Natural killer cell (primary cell): ENCODE measurements around the gene IL36RN. TPM values are rescaled to one million over a fixed set of nuclear protein-coding genes. Genes with fewer than 3 reads are reported as not detected.

Experiments used
- ATAC-seq, 3 donors: fragments of 150-1000 bp in 2 of 3; fragments of 200-7000 bp in 1 of 3; cut with Tn5 transposase; 1 replicate in 1 of 3; 2 replicates in 2 of 3; pipeline ENCODE4 v1.10.0; 2021; ENCODE audit warnings: mild to moderate bottlenecking in 2 of 3, moderate library complexity in 2 of 3
- DNase-seq, 2 donors: peaks; one replicate each; pipeline versions ENCODE4 v3.0.0 to v3.0.0-alpha.2; 2013 to 2021; ENCODE audit warnings: mixed read lengths in 1 of 2
- H3K27ac ChIP-seq: one replicate; pipeline ENCODE4 v1.5.1; 2013; ENCODE audit warnings: mild to moderate bottlenecking, low read length
- H3K27me3 ChIP-seq: one replicate; pipeline ENCODE4 v1.6.1; 2013; ENCODE audit warnings: low read length; ENCODE audit not compliant: control insufficient read depth, insufficient read depth
- H3K36me3 ChIP-seq: one replicate; pipeline ENCODE4 v1.6.1; 2013; ENCODE audit warnings: low read length; ENCODE audit not compliant: control insufficient read depth, insufficient read depth
- H3K4me1 ChIP-seq: one replicate; pipeline ENCODE4 v1.6.1; 2013; ENCODE audit warnings: low read length; ENCODE audit not compliant: control insufficient read depth, insufficient read depth
- H3K4me3 ChIP-seq: one replicate; pipeline ENCODE4 v1.5.1; 2013; ENCODE audit warnings: low read length
- H3K9me3 ChIP-seq: one replicate; pipeline ENCODE4 v1.6.1; 2013; ENCODE audit warnings: low read length; ENCODE audit not compliant: control insufficient read depth, insufficient read depth
- H3K27ac Mint-ChIP-seq, 2 donors: one replicate each; pipeline ENCODE4 v1.8.0; 2022; ENCODE audit warnings: mild to moderate bottlenecking in 2 of 2, mixed read lengths in 2 of 2, moderate library complexity in 1 of 2
- H3K27me3 Mint-ChIP-seq, 2 donors: one replicate each; pipeline ENCODE4 v1.8.0; 2022; ENCODE audit warnings: low read depth in 2 of 2, mixed read lengths in 2 of 2
- H3K36me3 Mint-ChIP-seq: one replicate; pipeline ENCODE4 v1.8.0; 2022; ENCODE audit warnings: mixed read lengths
- H3K4me1 Mint-ChIP-seq, 2 donors: one replicate each; pipeline ENCODE4 v1.8.0; 2022; ENCODE audit warnings: mixed read lengths in 2 of 2
- H3K4me3 Mint-ChIP-seq: one replicate; pipeline ENCODE4 v1.8.0; 2022; ENCODE audit warnings: mild to moderate bottlenecking, moderate library complexity, mixed read lengths
- H3K9me3 Mint-ChIP-seq, 2 donors: one replicate each; pipeline ENCODE4 v1.8.0; 2022; ENCODE audit warnings: mixed read lengths in 2 of 2
- WGBS: methylation state at CpG from one replicate; pipeline ENCODE4 v1.1.7; 2013; ENCODE audit warnings: missing lambda C conversion rate; ENCODE audit not compliant: insufficient coverage; 5-methylcytosine and 5-hydroxymethylcytosine counted together
- intact Hi-C: fragments of 100-400 bp; cut with micrococcal nuclease; formaldehyde crosslinking; loops from one replicate; pipeline ENCODE4 v1.14.2; 2022
- total RNA-seq, 4 donors: library from RNA; stranded (reverse); fragments of 120-200 nt in 1 of 4; gene quantifications; one replicate each; pipeline versions ENCODE4 v1.2.3 to v1.2.4, GENCODE V29; 2013 to 2022
- TF ChIP-seq, protein P1 (sequence below): fragments of 200-600 bp; IDR thresholded peaks from one replicate; pipeline ENCODE4 v1.8.0; 2022; ENCODE audit warnings: antibody characterized with exemption

The IL36RN gene
- total RNA-seq, 3 donors from 2014 or later (not counting 1 experiment from before 2014, with no cell fraction given): not detected

DNA sequence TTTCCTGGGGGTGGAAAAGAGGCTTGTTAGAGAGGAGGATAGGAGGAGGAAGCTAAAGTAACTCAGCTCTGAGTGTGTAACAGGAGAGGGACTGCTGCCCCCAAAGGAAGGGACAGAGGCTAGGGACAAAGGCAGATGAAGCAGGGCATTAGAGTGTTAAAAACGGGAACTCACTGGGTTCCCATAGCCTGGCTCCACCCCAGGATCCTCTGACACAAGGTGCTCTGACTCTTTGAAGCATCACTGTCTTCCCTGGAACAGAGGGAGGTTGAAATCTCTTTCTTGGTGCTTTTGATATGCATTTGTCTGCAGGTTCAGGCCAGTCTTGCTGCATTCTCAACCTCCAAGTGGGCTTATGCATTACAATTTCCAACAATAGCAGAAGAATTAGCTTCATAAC is 30.9 kb upstream of the IL36RN start:
- Mint-ChIP-seq H3K36me3 (no peaks in the 10 kb centered on the region), H3K9me3 (no peaks in the 10 kb centered on the region), H3K27ac (no peak overlapping the region), H3K4me1 (no peaks in the 10 kb centered on the region), H3K4me3 (no peak overlapping the region), H3K27me3 (peaks cover 34 to 50% of the 10 kb centered on the region in 2 donors)
- TF ChIP-seq, protein P1, sequence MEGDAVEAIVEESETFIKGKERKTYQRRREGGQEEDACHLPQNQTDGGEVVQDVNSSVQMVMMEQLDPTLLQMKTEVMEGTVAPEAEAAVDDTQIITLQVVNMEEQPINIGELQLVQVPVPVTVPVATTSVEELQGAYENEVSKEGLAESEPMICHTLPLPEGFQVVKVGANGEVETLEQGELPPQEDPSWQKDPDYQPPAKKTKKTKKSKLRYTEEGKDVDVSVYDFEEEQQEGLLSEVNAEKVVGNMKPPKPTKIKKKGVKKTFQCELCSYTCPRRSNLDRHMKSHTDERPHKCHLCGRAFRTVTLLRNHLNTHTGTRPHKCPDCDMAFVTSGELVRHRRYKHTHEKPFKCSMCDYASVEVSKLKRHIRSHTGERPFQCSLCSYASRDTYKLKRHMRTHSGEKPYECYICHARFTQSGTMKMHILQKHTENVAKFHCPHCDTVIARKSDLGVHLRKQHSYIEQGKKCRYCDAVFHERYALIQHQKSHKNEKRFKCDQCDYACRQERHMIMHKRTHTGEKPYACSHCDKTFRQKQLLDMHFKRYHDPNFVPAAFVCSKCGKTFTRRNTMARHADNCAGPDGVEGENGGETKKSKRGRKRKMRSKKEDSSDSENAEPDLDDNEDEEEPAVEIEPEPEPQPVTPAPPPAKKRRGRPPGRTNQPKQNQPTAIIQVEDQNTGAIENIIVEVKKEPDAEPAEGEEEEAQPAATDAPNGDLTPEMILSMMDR: no peak
- ATAC-seq: no peak
- no peaks in the 10 kb centered on the region for H3K27me3 ChIP-seq
- no peak overlapping the region for H3K4me3 ChIP-seq
- 17% methylated on average over 1 of the region's 1 CpG for WGBS
- no peak overlapping the region for H3K27ac ChIP-seq
- H3K36me3 ChIP-seq: no peaks in the 10 kb centered on the region
- no peaks in the 10 kb centered on the region for H3K9me3 ChIP-seq
- intact Hi-C loops: no loop called here
- no peaks in the 10 kb centered on the region for H3K4me1 ChIP-seq
- DNase-seq: no peak

- intact Hi-C loops: no loop called here
Observed at GRCh38 chr2:113032737-113033136, 26.3 kb upstream of the IL36RN start.

DNA sequence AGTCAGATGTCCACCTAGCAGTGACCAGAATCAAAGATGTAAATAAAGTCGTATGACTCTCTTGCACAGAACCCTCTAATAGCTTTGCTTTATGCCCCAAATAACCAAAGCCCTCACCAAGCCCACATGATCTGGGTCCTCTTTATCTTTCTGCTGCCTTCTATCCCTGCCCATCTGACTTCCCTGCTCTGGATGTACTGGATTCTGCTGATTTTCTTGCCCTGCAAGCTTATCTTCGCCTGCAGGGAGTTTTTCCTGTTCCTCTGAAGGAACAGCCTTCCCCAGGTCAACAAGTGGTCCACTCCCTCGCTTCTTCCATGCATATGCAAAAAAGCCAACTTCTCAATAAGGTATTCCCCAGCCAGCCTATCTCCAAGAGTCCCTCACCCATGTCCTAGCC is 25.0 kb upstream of the IL36RN start:
- ATAC-seq (no peak), DNase-seq (no peak)
- H3K4me3 Mint-ChIP-seq: no peak overlapping the region
- H3K27me3 ChIP-seq: no peaks in the 10 kb centered on the region
- no peak overlapping the region for H3K4me3 ChIP-seq
- no peak overlapping the region for H3K27ac Mint-ChIP-seq
- H3K4me1 Mint-ChIP-seq: no peaks in the 10 kb centered on the region
- H3K9me3 Mint-ChIP-seq: no peaks in the 10 kb centered on the region
- no peaks in the 10 kb centered on the region for H3K36me3 Mint-ChIP-seq
- no peak overlapping the region for H3K27ac ChIP-seq
- H3K36me3 ChIP-seq: no peaks in the 10 kb centered on the region
- H3K9me3 ChIP-seq: no peaks in the 10 kb centered on the region
- intact Hi-C loops: no loop called here
- no peaks in the 10 kb centered on the region for H3K4me1 ChIP-seq
- TF ChIP-seq, protein P1: no peak
- 75% methylated on average over 3 of the region's 3 CpGs for WGBS
- peaks cover 28 to 50% of the 10 kb centered on the region in 2 donors for H3K27me3 Mint-ChIP-seq

More at GRCh38 chr2:113032737-113033136, 26.3 kb upstream of the IL36RN start:
- H3K27me3 Mint-ChIP-seq: peaks cover 25 to 42% of the 10 kb centered on the region in 2 donors
- H3K9me3 Mint-ChIP-seq: no peaks in the 10 kb centered on the region
- Histone ChIP-seq H3K4me1 (no peaks in the 10 kb centered on the region), H3K9me3 (no peaks in the 10 kb centered on the region), H3K4me3 (no peak overlapping the region), H3K27me3 (no peaks in the 10 kb centered on the region), H3K27ac (no peak overlapping the region), H3K36me3 (no peaks in the 10 kb centered on the region)
- no peak overlapping the region for H3K4me3 Mint-ChIP-seq
- ATAC-seq: no peak
- H3K36me3 Mint-ChIP-seq: no peaks in the 10 kb centered on the region
- no peak for DNase-seq
- TF ChIP-seq, protein P1: no peak
- 85% methylated on average over 1 of the region's 1 CpG for WGBS
- H3K27ac Mint-ChIP-seq: no peak overlapping the region
- H3K4me1 Mint-ChIP-seq: no peaks in the 10 kb centered on the region

GRCh38 chr2:113036763-113037162 is 22.2 kb upstream of the IL36RN start:
- H3K4me1 ChIP-seq: no peaks in the 10 kb centered on the region
- H3K9me3 ChIP-seq: no peaks in the 10 kb centered on the region
- Mint-ChIP-seq H3K4me1 (no peaks in the 10 kb centered on the region), H3K9me3 (no peaks in the 10 kb centered on the region), H3K36me3 (no peaks in the 10 kb centered on the region), H3K27ac (no peak overlapping the region), H3K27me3 (peaks cover 16 to 46% of the 10 kb centered on the region in 2 donors), H3K4me3 (no peak overlapping the region)
- no peak for ATAC-seq
- intact Hi-C loops: no loop called here
- DNase-seq: no peak
- no peak overlapping the region for H3K4me3 ChIP-seq
- H3K27ac ChIP-seq: no peak overlapping the region
- no peaks in the 10 kb centered on the region for H3K36me3 ChIP-seq
- 90% methylated on average over 9 of the region's 9 CpGs for WGBS
- H3K27me3 ChIP-seq: no peaks in the 10 kb centered on the region
- TF ChIP-seq, protein P1: no peak
